AG04449 (cell line): ENCODE data around the gene DUOXA2.

Experiments used
- CTCF ChIA-PET: fragments of 350-600 bp; formaldehyde crosslinking; extraction: SDS; loops from one replicate; lab custom pipeline; 2021; ENCODE audit warnings: antibody characterized with exemption; lab: Yijun Ruan, JAX
- POLR2A ChIA-PET: fragments of 400-600, 350-600 bp; formaldehyde crosslinking; extraction: SDS; loops from one replicate; lab custom pipeline; 2020; ENCODE audit warnings: antibody characterized with exemption, inconsistent platforms; lab: Yijun Ruan, JAX
- DNase-seq: peaks from one replicate; pipeline ENCODE4 v3.0.0-alpha.2; 2010; ENCODE audit warnings: low read depth, low spot score
- H3K4me3 ChIP-seq: 2 replicates; pipeline ENCODE4 v1.5.1; 2011; ENCODE audit warnings: low read depth, mild to moderate bottlenecking, control low read depth, low read length
- TF ChIP-seq, protein P1 (sequence below): IDR thresholded peaks from one replicate; pipeline ENCODE4 v1.5.1; 2011; ENCODE audit warnings: mild to moderate bottlenecking, moderate library complexity, low read length, control low read depth, inconsistent platforms; ENCODE audit not compliant: insufficient read depth; ENCODE audit errors: missing control alignments

The DUOXA2 gene

DNA sequence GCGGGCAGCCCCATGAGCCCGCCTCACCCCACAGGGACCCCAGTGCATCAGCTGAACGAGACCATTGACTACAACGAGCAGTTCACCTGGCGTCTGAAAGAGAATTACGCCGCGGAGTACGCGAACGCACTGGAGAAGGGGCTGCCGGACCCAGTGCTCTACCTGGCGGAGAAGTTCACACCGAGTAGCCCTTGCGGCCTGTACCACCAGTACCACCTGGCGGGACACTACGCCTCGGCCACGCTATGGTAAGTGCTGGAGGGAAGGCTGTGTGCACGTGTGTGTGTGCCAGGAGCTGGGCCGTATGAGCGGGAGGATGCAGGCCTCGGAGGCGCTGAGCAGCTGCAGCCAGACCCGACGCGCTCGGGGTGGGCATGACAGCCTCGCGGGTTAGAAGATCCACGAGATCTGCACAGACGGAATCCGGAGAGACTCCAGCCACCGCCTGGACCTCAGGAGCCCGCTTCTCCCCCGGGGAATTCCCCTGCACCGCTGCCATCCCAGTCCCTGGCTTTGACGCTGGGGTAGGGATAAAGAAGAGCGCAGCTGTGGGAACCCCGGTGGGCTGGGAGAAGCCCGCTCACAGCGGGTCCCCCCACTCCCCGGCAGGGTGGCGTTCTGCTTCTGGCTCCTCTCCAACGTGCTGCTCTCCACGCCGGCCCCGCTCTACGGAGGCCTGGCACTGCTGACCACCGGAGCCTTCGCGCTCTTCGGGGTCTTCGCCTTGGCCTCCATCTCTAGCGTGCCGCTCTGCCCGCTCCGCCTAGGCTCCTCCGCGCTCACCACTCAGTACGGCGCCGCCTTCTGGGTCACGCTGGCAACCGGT, 2.6 kb downstream of the DUOXA2 start:
- H3K4me3 ChIP-seq = no peak overlapping the region
- POLR2A ChIA-PET = no interaction called here
- DNase-seq = no peak
- TF ChIP-seq, protein P1, sequence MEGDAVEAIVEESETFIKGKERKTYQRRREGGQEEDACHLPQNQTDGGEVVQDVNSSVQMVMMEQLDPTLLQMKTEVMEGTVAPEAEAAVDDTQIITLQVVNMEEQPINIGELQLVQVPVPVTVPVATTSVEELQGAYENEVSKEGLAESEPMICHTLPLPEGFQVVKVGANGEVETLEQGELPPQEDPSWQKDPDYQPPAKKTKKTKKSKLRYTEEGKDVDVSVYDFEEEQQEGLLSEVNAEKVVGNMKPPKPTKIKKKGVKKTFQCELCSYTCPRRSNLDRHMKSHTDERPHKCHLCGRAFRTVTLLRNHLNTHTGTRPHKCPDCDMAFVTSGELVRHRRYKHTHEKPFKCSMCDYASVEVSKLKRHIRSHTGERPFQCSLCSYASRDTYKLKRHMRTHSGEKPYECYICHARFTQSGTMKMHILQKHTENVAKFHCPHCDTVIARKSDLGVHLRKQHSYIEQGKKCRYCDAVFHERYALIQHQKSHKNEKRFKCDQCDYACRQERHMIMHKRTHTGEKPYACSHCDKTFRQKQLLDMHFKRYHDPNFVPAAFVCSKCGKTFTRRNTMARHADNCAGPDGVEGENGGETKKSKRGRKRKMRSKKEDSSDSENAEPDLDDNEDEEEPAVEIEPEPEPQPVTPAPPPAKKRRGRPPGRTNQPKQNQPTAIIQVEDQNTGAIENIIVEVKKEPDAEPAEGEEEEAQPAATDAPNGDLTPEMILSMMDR = no peak
- CTCF ChIA-PET = interaction anchor here (0.8 to 1.4 kb wide), 4 partner anchors 9 to 314 kb away, joined by 3 to 6 read pairs (median 3); no protein-coding TSS in a partner anchor

DNA sequence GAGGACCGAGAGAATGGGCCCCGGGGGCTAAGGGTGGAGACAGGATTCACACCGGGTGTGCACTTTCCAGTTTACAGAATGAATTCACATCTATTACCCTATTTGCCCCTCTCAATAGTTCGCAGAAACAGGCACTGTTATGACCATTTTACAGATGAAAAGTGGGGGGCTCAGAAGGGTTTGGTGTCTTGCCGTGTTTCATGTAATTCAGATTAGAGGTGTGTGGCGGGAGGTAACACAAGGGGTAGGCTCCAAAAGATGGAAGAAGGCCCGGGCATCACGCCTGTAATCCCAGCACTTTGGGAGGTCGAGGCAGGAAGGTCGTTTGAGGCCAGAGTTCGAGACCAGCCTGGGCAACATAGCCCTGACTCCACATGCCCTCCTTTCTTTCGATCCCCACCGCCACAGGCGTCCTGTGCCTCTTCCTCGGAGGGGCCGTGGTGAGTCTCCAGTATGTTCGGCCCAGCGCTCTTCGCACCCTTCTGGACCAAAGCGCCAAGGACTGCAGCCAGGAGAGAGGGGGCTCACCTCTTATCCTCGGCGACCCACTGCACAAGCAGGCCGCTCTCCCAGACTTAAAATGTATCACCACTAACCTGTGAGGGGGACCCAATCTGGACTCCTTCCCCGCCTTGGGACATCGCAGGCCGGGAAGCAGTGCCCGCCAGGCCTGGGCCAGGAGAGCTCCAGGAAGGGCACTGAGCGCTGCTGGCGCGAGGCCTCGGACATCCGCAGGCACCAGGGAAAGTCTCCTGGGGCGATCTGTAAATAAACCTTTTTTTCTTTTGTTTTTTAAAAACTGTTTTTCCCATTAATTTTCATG, 3.4 kb downstream of the DUOXA2 start:
- H3K4me3 ChIP-seq = peak overlapping the region; percentile 18; the same call in 1 of the 2 replicates
- TF ChIP-seq, protein P1 = no peak
- ChIA-PET POLR2A (interaction anchor here (0.6 to 1.1 kb wide), 2 partner anchors 46 to 470 kb away, joined by 3 read pairs; partner anchors contain the start of gene BLOC1S6), CTCF (interaction anchor here (0.6 to 8.1 kb wide), 40 partner anchors 8 to 801 kb away, joined by 3 to 129 read pairs (median 4); partner anchors contain the start of genes DUOX1, DUOXA1 and SORD)
- no peak for DNase-seq

GRCh38 chr15:45118131-45118588, 4.0 kb downstream of the DUOXA2 start:
- ChIA-PET POLR2A (interaction anchor here (0.6 to 1.1 kb wide), 2 partner anchors 45 to 469 kb away, joined by 3 read pairs; partner anchors contain the start of gene BLOC1S6), CTCF (interaction anchor here (0.6 to 8.1 kb wide), 44 partner anchors 9 to 801 kb away, joined by 3 to 129 read pairs (median 4); partner anchors contain the start of genes DUOX1, DUOXA1 and SORD)
- DNase-seq = peak; percentile 44
- peak overlapping the region; percentile 18; the same call in 1 of the 2 replicates for H3K4me3 ChIP-seq
- TF ChIP-seq, protein P1 = peak; percentile 100

GRCh38 chr15:45118996-45119395, 4.9 kb downstream of the DUOXA2 start:
- TF ChIP-seq, protein P1 = no peak
- H3K4me3 ChIP-seq = no peak overlapping the region
- no peak for DNase-seq
- POLR2A ChIA-PET = no interaction called here
- CTCF ChIA-PET = interaction anchor here (0.8 to 8.1 kb wide), 25 partner anchors 8 to 283 kb away, joined by 3 to 129 read pairs (median 9); partner anchors contain the start of genes DUOX1, DUOXA1 and SORD

DNA sequence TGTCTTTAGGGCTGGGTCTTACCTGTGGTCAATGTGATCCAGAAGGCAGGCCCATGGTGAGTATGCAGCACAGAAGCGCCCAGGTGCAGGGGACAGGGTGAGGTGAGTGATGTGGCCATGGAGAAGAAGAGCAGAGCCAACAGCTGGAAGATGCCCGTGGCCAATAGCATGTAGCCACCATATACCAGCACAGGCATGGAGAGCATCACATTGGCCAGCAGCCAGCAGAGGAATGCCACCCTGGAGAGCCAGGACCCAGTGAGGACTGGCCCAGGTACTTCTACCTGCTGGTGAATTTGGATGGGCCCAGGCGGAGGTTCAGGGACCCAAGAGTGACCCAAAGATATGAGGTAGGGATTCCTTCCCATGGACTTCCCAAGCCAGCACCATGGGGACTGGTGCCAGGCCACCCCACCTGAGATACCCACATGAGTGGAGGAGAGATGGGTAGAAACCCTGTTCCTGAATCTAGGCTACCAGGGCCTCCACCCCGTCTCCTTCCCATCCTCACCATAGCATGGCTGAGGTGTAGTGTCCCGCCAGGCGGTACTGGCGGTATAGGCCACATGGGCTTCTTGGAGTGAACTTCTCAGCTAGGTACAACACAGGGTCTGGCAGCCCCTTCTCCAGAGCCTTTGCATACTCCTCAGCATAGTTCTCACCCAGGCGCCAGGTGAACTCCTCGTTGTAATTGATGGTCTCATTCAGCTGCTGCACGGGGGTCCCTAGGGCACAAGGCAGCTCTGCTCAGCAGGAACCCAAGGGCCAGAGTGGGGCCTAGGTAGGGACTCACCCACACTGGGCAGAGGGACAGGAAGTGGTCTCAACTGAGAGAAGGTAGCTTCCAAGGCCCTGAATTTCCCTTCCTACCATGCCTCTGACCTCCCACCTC, 6.2 kb downstream of the DUOXA2 start:
- ChIA-PET CTCF (interaction anchor here (1.2 to 8.1 kb wide), 14 partner anchors 8 to 338 kb away, joined by 3 to 129 read pairs (median 5); partner anchors contain the start of genes DUOX1 and DUOXA1), POLR2A (no interaction called here)
- TF ChIP-seq, protein P1 = no peak
- H3K4me3 ChIP-seq = no peak overlapping the region
- DNase-seq = no peak
